ENCODE results near the gene PTPRD. TPM values are rescaled to one million over a fixed set of nuclear protein-coding genes. Genes with fewer than 3 reads are reported as not detected.

Gene PTPRD
- total RNA-seq, 1 experiment from 2014 or later: not detected

DNA sequence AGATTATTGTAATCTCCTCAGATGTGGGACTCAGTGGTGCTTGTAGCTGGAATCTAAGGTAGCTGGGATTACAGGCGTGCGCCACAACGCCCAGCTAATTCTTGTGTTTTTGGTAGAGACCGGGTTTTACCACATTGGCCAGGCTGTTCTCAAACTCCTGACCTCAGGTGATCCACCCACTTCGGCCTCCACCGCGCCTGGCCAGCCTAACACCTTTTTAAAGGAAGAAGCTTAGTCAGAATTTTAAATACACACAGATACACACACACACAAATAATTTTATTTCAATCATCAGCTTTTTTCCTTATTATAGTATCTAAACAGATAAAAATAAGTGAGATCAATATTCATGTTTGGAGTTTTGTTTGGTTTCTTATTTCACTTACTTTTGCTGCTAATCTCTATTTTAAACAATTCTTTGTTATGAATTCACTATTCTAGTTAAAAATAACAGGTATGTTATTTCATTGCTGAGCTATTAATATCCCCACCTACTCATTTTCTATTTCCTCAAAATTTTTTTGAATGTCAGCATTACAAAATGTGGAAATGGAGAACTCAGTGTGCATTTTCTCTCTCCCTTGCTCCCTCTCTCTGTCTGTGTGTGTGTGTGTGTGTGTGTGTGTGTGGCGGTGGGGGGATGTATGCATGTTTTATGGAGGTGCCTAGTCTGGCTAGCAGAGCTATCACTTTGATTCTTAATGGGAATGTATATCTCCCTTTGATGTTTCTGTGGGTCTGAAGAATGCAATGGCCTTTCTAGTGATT, 1852.6 kb downstream of the PTPRD start:
- no TSS peak for BruUV-seq (replicated peaks)
- no peaks in the 10 kb centered on the region for H3K4me1 ChIP-seq (ENCODE audit: insufficient read depth, low read length, poor library complexity, severe bottlenecking)
- intact Hi-C loops (cut with micrococcal nuclease; ENCODE audit: unreplicated experiment): no loop called here
- TF ChIP-seq CTCF (conservative IDR thresholded peaks at IDR 0.05; ENCODE audit: low read depth, low read length): no peak
- ChIA-PET POLR2A (ENCODE audit: low non-redundant PET) (no interaction called here), CTCF (no interaction called here)
- H3K9me3 ChIP-seq (ENCODE audit: low read depth, low read length, poor library complexity, severe bottlenecking): no peaks in the 10 kb centered on the region
- no peak overlapping the region for H3K4me3 ChIP-seq (ENCODE audit: low read depth, low read length, poor library complexity, severe bottlenecking)
- H3K27ac ChIP-seq (ENCODE audit: low read depth, low read length, poor library complexity, severe bottlenecking): no peak overlapping the region
- no peak for DNase-seq (ENCODE audit: low spot score)
- H3K36me3 ChIP-seq (ENCODE audit: insufficient read depth, low read length, poor library complexity, severe bottlenecking): no peaks in the 10 kb centered on the region
- peaks cover 7% of the 10 kb centered on the region for H3K27me3 ChIP-seq (replicated peaks; ENCODE audit: insufficient read depth, low read depth, low read length, poor library complexity)

DNA sequence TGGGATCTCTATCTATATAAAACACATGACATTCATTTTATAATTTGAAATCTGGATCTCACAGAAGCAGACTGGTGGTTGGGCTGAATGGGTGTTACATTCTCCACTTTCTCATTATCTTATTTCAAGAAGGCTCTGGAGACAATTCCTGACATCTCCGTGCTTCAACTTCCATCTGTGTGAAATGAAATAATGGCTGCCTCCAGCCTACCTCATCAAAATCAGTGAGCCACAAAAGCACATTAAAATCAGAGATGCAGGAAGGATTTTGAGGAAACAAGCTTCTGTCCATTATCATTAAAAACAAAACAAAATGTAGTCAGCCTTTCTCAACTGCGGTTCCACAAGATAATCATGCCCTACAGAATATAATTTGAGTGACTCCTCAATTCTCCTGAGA, 1854.9 kb downstream of the PTPRD start:
- POLR2A ChIA-PET (ENCODE audit: low non-redundant PET): no interaction called here
- DNase-seq (ENCODE audit: low spot score): no peak
- TF ChIP-seq EZH2 (IDR thresholded peaks at IDR 0.05; ENCODE audit: borderline replicate concordance, low read depth, low read length, poor library complexity, severe bottlenecking) (no peak), CTCF (conservative IDR thresholded peaks at IDR 0.05; ENCODE audit: low read depth, low read length) (no peak)

DNA sequence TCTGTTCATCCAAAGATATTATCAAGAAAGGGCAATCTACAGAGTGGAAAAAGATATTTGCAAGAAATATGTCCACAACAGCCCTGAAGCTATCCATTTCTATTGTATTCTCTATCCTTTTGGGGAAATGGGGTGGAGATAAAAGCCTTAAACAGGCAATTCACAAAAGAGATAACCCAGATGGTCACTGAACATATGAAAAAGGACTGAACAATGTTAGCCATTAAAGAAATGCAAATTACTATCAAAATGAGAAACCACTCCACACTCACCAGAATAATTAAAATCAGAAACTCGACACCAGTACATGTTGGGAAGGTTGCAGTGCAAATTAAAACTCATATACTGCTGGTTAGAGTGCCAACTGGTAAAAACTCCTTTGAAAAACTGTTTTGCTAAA, 1858.1 kb downstream of the PTPRD start:
- CTCF ChIA-PET: no interaction called here
- DNase-seq (ENCODE audit: low spot score): no peak
- no TSS peak for BruUV-seq (replicated peaks)
- Histone ChIP-seq H3K27ac (ENCODE audit: low read depth, low read length, poor library complexity, severe bottlenecking) (no peak overlapping the region), H3K4me1 (ENCODE audit: insufficient read depth, low read length, poor library complexity, severe bottlenecking) (no peaks in the 10 kb centered on the region), H3K36me3 (ENCODE audit: insufficient read depth, low read length, poor library complexity, severe bottlenecking) (no peaks in the 10 kb centered on the region), H3K9me3 (ENCODE audit: low read depth, low read length, poor library complexity, severe bottlenecking) (no peaks in the 10 kb centered on the region), H3K27me3 (replicated peaks; ENCODE audit: insufficient read depth, low read depth, low read length, poor library complexity) (peaks cover 4% of the 10 kb centered on the region), H3K4me3 (ENCODE audit: low read depth, low read length, poor library complexity, severe bottlenecking) (no peak overlapping the region)
- intact Hi-C loops (cut with micrococcal nuclease; ENCODE audit: unreplicated experiment): no loop called here
- no peak for TF ChIP-seq CTCF (conservative IDR thresholded peaks at IDR 0.05; ENCODE audit: low read depth, low read length)
- no peak for TF ChIP-seq EZH2 (IDR thresholded peaks at IDR 0.05; ENCODE audit: borderline replicate concordance, low read depth, low read length, poor library complexity, severe bottlenecking)
- POLR2A ChIA-PET (ENCODE audit: low non-redundant PET): no interaction called here

More for the DNA sequence above, 1854.9 kb downstream of the PTPRD start:
- no peaks in the 10 kb centered on the region for H3K9me3 ChIP-seq (ENCODE audit: low read depth, low read length, poor library complexity, severe bottlenecking)
- CTCF ChIA-PET: no interaction called here
- peaks cover 11% of the 10 kb centered on the region for H3K27me3 ChIP-seq (replicated peaks; ENCODE audit: insufficient read depth, low read depth, low read length, poor library complexity)
- no peaks in the 10 kb centered on the region for H3K4me1 ChIP-seq (ENCODE audit: insufficient read depth, low read length, poor library complexity, severe bottlenecking)
- H3K4me3 ChIP-seq (ENCODE audit: low read depth, low read length, poor library complexity, severe bottlenecking): no peak overlapping the region
- intact Hi-C loops (cut with micrococcal nuclease; ENCODE audit: unreplicated experiment): no loop called here
- no TSS peak for BruUV-seq (replicated peaks)
- H3K27ac ChIP-seq (ENCODE audit: low read depth, low read length, poor library complexity, severe bottlenecking): no peak overlapping the region
- no peaks in the 10 kb centered on the region for H3K36me3 ChIP-seq (ENCODE audit: insufficient read depth, low read length, poor library complexity, severe bottlenecking)
